GM19463 (cell line): ENCODE results near the gene EXOC2.
"Not testable (repeated sequence)": the region's sequence is repeated elsewhere in the genome, so short reads cannot be mapped to it uniquely, and the experiment has no call there.

Experiments used
- ATAC-seq: cut with Tn5 transposase; IDR thresholded peaks from one replicate; pipeline ENCODE4 v1.9.1; 2021; ENCODE audit warnings: mild to moderate bottlenecking, moderate library complexity; ENCODE audit not compliant: unreplicated experiment

EXOC2 gene

DNA sequence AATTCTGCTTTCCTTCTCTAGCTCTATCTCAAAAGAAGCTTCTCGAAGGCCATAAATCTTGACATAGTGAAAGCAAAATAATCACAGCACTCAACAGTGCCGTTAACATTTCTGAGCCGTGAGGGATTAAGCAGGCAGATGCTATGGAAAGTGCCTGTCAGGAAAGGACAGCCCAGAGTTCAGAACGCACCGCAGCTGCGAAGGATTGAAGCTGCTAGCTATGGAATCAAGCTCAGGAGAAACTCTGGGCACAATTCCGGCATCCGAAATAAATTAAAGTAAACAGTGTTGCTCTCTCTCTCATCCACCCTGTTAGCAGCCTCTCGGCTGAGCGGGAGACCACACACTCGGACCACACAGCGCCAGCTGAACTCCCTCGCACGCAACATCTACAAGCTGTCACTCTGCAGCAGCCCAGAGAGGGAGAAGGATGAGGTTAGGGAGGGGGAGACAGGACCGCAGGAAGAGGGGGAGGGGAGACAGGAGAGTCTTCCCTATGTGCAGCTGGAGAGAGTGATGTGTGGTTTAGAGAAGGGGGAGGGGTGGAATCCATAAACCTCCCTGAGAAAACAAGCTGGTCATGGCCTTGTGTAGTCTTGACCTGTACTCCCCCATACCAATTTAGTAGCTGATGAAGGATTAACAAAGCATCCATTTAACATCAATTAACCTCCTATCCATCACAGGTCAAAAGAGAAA lies 9.0 kb downstream of the EXOC2 start:
- no peak for ATAC-seq

DNA sequence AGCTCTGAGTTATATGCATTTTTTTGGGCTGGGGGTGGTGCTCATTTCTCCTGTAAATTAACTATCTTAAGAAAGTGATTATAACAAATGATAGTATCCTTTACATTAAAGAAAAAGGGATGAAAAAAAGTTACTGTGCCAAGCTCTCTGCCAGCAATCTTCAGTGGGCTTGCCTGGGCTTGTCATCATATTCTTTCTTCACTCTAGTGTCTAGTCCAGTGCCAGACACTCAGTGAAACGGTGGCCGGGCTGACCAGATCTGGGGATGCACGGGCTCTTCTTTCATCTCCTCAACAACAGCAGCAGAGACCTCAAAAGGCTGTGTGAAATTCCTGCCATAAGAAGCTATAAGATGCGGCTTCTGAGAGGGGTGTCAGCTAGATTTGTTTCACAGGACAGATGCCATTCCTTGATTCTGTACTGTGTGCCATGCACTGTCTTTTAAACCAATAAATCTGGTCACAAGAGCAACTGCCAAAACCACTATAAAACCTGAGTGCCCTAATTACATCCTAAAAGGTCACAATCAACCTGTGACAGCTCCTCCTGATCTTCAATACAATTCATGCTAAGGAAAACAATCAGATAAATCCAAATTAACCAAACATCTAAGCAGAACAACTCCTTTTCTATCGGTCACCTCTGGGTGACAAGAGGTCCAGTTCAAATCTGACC lies 12.1 kb downstream of the EXOC2 start:
- no peak for ATAC-seq

DNA sequence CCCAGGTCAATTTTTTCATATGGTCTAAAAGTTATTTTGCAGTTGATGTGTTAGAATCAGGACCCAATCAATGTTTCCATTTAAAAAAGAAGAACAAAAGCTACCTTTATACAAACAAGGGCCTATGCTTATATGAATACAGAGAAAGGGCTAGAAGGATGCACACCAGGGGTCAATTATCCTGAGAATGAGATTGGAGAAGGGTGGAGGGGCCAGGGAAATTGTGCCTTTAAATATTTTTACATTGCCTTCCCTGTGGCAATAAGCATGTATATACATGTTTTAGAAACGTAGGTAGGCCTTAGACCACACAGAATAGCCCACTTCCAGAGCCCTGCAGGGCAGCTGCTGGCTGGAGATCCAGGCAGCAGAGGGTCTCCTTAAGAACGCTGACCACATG lies 12.7 kb downstream of the EXOC2 start:
- no peak for ATAC-seq

DNA sequence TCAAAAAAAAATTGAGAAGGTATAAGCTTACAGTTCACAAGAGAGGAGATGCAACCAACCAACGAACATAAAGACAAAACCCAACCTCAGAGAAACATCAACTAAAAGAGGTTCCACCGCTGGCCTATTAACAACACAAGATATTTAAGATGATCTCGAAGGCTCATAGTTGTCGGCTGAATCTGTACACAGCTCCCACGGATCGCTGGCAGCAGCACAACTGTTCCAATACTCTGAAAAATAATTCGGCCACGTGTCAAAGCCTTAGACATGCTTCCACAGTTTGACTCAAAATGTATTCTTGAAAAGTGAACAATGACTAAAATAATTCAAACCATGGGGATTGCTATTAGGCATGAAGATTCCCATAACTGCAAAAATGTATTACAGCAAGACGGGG lies 13.7 kb downstream of the EXOC2 start:
- no peak for ATAC-seq

DNA sequence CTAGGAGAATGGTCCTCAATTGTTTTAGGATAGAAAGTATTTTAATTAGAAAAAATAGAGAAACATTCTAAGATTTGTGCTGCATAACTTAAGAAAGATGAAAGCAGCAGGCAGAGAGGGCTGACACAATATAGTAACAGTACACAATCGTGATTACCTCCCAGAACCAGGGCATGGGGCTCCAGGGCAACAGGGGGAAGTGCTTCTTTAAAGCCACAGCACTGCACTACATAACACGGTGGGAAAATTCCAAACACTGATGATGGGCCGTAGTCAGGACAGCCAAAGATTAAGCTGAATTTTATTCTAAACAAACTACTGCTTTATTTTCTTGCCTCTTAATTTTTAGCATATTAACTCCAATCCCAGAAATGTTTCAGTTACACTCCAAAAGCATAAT lies 14.4 kb downstream of the EXOC2 start:
- no peak for ATAC-seq

DNA sequence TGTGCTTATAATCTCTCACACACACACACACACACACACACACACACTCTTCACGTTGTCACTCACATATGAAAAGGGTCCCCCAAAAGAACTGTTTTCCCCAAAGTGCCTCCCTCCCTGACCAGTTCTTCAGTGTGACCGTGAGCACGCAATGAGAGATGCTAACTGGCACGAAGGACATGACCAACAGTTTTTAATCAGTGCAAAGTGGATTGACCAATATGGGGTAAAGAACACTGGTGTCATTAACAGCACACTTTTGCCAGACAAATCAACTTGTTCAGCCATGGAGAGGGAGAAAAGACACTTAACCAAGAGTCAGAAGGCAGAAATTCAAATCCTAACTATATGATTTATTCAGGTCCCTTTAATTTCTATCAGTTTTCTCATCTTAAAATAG lies 15.0 kb downstream of the EXOC2 start:
- no peak for ATAC-seq

DNA sequence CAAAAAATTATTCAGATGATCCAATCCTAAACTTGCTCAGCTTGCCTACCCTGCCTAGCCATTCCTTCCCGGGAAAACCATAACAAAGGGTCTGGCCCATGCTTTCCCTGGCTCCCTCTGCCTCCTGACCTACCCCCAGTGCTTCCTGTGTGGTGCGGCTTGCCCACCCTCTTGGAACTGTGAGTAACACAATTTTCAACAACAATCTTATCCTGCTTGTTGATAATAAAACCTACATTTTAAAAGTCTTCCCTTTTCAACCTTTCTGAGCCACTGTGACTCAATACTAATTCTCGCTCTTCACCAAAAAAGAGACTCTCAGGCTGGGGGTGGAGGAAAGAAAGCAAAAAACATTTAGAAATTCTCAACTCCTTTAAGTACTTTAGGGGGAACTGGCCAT lies 18.0 kb downstream of the EXOC2 start:
- ATAC-seq = no peak

DNA sequence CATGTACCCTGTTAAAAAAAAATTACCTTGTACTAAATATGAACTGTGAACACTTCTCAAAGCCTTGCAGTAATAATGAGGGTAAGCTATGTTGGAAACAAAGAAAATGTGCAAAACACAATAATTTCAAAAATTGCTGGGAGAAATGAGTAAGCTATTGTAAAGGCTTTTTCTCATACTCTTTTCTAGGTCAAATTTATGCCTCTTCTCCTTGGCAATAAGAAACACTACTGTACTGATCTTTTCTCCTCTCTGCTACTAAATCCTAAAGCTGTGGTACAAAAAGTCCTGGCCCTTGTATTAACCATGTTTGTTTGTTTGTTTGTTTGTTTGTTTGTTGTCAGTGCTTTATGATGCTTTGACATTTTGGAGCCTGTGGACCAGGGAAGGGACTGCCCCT lies 18.5 kb downstream of the EXOC2 start:
- no peak for ATAC-seq

DNA sequence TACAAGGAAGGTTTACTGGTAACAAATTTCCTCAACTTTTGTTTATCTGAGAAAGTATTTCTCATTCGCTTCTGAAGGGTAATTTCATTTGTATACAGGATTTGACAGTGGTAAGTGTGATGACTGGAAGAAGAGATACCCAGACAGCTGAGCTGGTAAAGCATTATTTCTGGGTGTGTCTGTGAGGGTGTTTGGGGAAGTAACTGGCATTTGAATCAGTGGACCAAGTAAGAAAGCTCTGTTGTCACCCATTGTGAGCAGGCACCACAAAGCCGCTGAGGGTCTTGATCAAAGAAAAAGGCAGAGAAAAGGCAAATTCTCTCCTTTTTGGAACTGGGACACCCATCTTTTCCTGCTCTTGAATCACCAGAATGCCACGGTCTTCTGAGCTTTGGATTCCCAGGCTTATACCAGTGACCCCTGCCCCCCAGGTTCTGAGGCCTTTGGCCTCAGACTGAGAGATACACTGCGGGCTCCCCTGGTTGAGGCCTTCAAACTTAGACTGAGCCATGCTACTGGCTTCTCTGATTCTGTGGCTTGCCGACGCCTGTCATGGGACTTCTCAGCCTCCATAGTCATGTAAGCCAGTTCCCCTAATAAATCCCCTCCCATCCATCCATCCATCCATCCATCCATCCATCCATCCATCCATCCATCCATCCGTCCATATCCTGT lies 25.5 kb downstream of the EXOC2 start:
- ATAC-seq = no peak

DNA sequence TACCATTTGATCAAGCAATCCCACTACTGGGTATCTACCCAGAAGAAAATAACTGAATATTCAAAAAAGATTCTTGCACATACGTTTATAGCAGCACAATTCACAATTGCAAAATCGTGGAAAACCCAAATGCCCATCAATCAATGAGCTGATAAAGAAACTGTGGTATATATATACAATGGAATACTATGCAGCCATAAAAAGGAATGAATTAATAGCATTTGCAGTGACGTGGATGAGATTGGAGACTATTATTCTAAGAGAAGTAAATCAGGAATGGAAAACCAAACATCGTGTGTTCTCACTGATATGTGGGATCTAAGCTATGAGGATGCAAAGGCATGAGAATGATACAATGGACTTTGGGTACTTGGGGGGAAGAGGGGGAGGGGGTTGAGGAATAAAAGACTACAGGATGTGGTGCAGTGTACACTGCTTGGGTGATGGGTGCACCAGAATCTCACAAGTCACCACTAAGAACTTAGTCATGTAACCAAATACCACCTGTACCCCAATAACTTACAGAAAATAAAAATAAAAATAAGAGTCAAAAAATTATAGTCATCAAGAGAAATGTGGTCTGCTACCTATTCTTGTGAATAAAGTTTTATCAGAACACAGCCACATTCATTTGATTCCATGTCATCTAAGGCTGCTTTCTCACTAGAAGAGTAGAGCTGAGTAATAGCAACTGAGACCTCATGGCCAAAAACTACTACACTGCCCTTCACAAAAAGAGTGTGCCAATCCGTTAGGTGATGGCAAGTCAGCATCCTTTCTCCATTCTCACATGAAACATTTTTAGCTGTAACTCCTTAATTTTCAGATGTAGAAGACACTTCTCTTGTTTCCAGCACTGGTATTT lies 27.3 kb downstream of the EXOC2 start:
- ATAC-seq = no peak

DNA sequence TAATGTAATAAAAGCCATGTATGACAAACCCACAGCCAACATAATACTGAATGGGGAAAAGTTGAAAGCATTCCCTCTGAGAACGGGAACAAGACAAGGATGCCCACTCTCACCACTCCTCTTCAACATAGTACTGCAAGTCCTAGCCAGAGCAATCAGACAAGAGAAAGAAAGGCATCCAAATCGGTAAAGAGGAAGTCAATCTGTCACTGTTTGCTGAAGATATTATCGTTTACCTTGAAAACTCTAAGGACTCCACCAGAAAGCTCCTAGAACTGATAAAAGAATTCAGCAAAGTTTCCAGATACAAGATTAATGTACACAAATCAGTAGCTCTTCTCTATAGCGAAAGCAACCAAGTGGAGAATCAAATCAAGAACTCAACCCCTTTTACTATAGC lies 29.2 kb downstream of the EXOC2 start:
- ATAC-seq = not testable (repeated sequence)

DNA sequence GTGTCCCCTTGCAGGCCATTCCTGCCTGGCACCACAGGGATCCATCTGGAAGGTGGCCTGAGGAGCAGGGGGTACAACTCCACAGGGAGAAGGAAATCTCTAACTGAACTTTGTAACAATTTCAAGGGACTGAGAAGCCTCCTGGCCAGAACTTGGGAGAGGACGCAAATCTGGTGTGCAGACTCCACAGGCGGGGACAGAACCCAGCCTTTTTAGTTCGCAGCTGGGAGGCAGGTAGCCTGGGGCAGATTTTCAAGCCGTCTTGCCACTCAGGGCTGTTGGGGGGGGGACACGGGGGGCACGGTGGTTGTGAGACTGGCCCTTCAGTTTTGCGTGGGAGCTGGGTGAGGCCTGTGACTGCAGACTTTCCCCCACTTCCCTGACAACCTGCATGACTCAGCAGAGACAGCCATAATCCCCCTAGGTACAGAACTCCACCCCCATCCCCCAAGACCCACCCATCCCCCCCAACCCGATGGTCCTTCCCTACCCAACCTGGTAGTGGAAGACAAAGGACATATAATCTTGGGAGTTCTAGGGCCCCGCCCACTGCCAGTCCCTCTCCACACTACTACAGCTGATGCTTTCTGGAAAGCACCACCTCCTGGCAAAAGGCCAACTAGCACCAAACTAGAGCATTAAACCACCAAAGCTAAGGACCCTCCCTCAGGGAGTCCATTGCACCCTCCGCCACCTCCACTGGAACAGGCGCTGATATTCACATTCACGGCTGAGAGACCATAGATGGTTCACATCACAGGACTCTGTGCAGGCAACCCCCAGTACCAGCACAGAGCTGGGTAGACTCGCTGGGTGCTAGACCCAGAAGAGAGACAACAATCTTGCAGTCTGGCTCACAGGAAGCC lies 33.0 kb downstream of the EXOC2 start:
- ATAC-seq = no peak

DNA sequence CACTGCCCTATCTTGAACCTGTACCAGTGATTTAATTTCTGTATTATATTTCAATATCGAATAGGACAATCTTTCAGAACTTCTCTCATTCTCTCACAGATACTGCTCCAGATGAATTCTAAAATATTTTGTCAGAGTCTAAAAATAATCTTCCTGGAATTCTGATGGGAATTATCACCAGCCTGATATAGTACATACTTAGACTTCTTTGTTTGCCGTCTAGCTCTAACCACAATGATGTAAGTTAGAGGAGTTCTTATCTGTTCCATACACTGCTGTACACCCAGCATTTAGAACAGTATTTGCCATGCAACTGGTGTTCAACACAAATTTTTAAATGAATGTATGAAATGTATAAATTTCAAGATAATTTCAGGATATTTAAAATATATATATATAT lies 34.7 kb downstream of the EXOC2 start:
- no peak for ATAC-seq

DNA sequence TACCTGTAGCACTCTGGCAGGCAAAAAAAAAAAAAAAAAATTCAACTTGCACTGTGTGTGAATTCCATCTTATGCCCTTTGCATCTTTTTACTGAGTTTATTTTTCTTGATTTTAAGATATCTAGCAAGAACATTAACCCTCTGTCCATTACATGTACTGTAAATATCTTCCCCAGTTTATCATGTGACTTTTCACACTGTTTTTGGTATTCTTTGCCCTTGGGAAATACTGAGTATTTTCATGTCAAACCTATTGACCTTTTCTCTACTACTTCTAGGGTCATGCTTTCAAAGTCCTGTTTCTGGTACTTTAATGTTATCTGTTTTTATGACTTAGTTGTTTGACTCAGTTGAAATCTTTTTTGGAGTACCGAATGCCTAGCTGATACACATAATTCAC lies 35.2 kb downstream of the EXOC2 start:
- ATAC-seq = no peak

DNA sequence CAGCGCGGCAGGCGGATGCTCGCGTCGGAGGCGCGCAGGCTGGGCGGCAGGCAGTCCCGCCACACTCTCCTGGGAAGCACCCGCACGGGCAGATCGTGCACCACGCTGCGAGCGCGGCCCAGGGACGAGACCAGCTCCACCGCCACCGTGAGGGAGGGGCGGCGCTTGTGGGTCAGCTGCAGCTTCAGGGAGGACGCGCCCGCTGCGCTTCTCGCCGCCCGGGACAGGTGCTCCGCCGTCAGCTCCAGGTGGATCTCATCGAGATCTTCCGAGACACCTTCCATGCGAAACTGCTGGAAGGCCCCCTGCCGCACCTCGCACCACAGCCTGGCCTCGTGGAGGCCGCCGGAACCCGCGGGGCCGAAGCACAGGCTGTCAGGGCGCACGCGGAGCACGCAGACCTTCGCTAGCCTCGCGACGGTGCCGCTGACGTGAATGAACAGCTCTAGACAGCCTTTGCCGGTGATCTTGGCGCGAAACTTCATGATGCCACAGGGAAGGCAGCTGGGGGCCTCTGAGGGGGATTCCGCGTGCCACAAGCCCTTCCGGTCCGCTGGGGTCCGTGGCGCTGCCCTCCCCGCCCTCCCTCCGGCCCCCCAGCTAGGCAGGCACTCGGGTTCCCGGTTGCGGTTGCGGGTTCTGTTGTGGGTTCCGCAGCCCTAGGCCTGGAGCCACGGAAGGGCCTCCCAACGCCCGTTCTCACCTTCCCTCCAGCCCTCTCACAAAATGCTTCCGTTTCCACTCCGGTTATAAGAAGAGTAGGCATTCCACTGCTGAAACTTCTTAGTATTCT lies 36.3 kb downstream of the EXOC2 start, which contains the start of gene HUS1B:
HUS1B (minus strand) TSS at position 641 of the 793 bp plus-strand sequence; CDS start at position 485, 156 bp downstream.
- no peak for ATAC-seq

DNA sequence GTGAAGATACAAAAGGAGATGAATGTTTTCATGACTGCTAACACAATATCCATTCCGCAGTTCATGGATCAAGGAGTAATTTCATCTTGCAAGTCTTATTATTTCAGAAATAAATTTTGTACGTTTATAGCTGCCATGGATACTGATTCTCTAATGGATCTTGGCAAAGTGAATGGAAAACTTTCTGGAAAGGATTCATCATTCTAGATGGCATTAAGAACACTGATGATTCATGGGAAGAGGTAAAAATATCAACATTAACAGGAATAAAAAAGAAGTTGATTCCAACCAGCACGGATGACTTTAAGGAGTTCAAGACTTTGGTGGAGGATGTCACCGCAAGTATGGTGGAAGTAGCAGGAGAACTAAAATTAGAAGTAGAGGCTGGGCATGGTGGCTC lies 38.8 kb downstream of the EXOC2 start:
- no peak for ATAC-seq

DNA sequence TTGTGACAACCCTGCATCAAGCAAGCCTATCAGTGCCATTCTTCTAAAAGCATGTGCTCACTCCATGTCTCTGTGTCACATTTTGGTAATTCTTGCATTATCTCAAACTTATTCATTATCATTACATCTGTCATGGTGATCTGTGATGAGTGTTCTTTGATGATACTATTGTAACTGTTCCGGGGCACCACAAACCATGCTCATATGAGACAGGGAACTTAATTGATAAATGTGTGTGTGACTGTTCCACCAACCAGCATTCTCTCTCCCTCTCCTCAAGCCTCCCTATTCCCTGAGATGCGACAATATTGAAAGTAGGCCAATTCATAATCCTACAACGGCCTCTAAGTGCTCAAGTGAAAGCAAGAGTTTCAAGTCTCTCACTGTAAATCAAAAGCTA lies 40.1 kb downstream of the EXOC2 start:
- no peak for ATAC-seq

DNA sequence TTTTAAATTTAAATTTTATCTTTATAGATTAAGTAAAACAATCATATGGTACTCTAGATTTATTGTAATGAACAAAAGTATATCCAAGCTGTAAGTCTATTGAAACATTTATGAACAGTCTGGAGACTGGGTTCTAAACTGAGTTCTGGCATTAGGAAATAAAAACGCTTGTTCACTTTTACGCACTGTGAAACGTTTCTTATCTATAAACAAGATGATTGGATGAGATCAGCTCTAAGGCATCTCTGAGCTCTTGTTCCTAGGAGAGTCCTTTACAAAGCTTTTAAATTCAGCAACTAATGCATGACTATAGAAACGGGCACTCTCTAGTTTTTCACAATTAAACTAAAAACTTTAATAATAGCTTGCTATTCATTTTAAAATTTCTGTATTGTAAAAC lies 42.8 kb downstream of the EXOC2 start:
- ATAC-seq = no peak

DNA sequence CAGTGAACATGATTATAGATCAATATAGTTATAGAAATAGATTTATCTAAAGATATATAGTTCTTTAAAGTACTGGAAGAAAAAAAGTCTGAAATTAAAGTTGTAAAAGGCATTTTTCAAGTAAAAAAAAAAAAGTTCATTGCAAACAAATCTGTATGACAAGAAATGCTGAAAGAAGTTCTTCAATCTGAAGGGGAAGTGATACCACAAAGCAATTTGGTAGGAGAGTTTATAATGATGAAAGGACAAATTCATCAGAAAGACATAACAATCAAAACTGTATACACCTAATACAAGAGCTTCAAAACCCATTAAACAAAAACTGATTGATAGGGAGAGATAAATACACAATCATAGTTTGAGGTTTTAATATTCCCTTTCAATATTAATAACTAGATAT lies 50.1 kb downstream of the EXOC2 start:
- no peak for ATAC-seq
